Measurements from ENCODE around the gene CACNA2D1.
A peak's percentile ranks its signal among the peaks of the same experiment; 100 is the strongest.

Gene CACNA2D1

DNA sequence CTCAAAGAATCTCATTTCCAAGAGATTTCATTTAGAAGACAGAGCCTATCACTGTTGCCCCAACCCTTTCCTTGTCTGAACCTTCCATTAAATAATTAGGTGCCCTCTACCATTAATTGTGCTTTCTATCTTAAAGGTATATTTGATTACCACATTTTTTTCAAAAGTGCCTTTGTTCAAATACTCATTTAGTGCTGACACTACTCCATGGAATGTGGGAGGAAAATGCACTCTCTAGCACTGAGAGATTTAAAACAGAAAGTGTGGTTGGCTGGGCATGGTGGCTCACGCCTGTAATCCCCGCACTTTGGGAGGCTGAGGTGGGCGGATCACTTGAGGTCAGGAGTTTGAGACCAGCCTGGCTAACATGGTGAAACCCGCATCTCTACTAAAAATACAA is 119.8 kb downstream of the CACNA2D1 start:
- 92% methylated on average over 2 of the region's 4 CpGs for WGBS
- Histone ChIP-seq H4K91ac (ENCODE audit: low read length) (no peak overlapping the region), H2BK12ac (ENCODE audit: low read length in 2 of 2) (no peak overlapping the region), H4K8ac (ENCODE audit: low read length) (no peak overlapping the region), H3K9ac (ENCODE audit: low read length) (no peak overlapping the region), H2BK15ac (ENCODE audit: low read depth, poor library complexity, severe bottlenecking) (no peak overlapping the region), H3K79me1 (replicated peaks; ENCODE audit: low read length, poor library complexity, severe bottlenecking) (peaks cover 5% of the 10 kb centered on the region), H2AK5ac (ENCODE audit: low read length, severe bottlenecking) (no peak overlapping the region), H3K36me3 (ENCODE audit: control insufficient read depth in 1 of 2, insufficient read depth in 2 of 2, low read depth in 1 of 2, low read length in 2 of 2) (no peaks in the 10 kb centered on the region), H3K14ac (ENCODE audit: low read length in 2 of 2) (no peak overlapping the region), H2AFZ (ENCODE audit: low read depth, low read length) (no peak overlapping the region), H3K27me3 (ENCODE audit: control insufficient read depth in 1 of 2, insufficient read depth in 1 of 2, low read length in 2 of 2) (no peaks in the 10 kb centered on the region), H3K4ac (ENCODE audit: low read depth in 1 of 2, low read length in 2 of 2) (no peak overlapping the region), H2BK120ac (ENCODE audit: low read depth, low read length) (no peak overlapping the region), H2BK5ac (ENCODE audit: low read depth, low read length, poor library complexity, severe bottlenecking) (no peak overlapping the region), H3K27ac (ENCODE audit: low read length, poor library complexity, severe bottlenecking) (no peak overlapping the region), H3K4me3 (ENCODE audit: insufficient read depth in 1 of 2, low read depth in 1 of 2, low read length in 2 of 2) (no peak overlapping the region), H3K9me3 (ENCODE audit: control insufficient read depth, low read length) (no peaks in the 10 kb centered on the region), H3K18ac (ENCODE audit: low read depth in 1 of 2, low read length in 2 of 2) (no peak overlapping the region), H3K4me2 (ENCODE audit: low read length, poor library complexity, severe bottlenecking) (no peak overlapping the region), H3K23ac (ENCODE audit: low read length in 2 of 2) (no peak overlapping the region), H3K4me1 (ENCODE audit: control insufficient read depth, insufficient read depth, low read depth, low read length) (peaks cover 2% of the 10 kb centered on the region)
- no peak for DNase-seq

DNA sequence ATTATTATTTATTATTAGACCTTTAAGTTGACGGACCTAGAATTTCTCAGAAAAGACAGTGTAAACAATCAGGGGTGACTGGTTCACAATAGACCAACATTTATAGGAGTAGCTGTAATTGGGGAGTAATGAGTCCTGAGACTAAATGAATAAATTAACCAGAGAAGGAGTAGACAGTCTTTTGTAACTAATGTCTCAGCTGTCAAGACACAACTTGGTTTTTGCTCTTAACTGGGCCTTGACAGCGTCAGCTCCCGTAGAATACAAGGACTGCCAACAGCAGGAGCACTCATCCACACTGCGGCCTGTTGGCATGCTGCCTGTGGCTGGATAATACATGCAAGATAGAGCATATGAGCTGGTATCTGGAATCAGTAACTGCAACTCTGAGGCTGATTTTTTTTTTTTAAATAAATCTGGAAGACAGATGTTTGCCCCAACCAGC is 123.9 kb downstream of the CACNA2D1 start:
- H3K23ac ChIP-seq (ENCODE audit: low read length in 2 of 2), result no peak overlapping the region
- no peak overlapping the region for H4K91ac ChIP-seq (ENCODE audit: low read length)
- no peak overlapping the region for H4K8ac ChIP-seq (ENCODE audit: low read length)
- no peaks in the 10 kb centered on the region for H3K36me3 ChIP-seq (ENCODE audit: control insufficient read depth in 1 of 2, insufficient read depth in 2 of 2, low read depth in 1 of 2, low read length in 2 of 2)
- 4% methylated on average over 4 of the region's 4 CpGs for WGBS
- H3K4me3 ChIP-seq (ENCODE audit: insufficient read depth in 1 of 2, low read depth in 1 of 2, low read length in 2 of 2), result no peak overlapping the region
- no peak overlapping the region for H2BK15ac ChIP-seq (ENCODE audit: low read depth, poor library complexity, severe bottlenecking)
- no peak overlapping the region for H2AK5ac ChIP-seq (ENCODE audit: low read length, severe bottlenecking)
- no peak overlapping the region for H3K14ac ChIP-seq (ENCODE audit: low read length in 2 of 2)
- peak overlapping the region; percentile 67 for H3K9ac ChIP-seq (ENCODE audit: low read length)
- no peak overlapping the region for H3K4ac ChIP-seq (ENCODE audit: low read depth in 1 of 2, low read length in 2 of 2)
- H2BK12ac ChIP-seq (ENCODE audit: low read length in 2 of 2), result no peak overlapping the region
- no peaks in the 10 kb centered on the region for H3K9me3 ChIP-seq (ENCODE audit: control insufficient read depth, low read length)
- H3K4me2 ChIP-seq (ENCODE audit: low read length, poor library complexity, severe bottlenecking), result no peak overlapping the region
- H2AFZ ChIP-seq (ENCODE audit: low read depth, low read length), result no peak overlapping the region
- no peak overlapping the region for H3K18ac ChIP-seq (ENCODE audit: low read depth in 1 of 2, low read length in 2 of 2)
- DNase-seq, result peak; percentile 84
- H2BK5ac ChIP-seq (ENCODE audit: low read depth, low read length, poor library complexity, severe bottlenecking), result no peak overlapping the region
- peaks cover 2% of the 10 kb centered on the region for H3K4me1 ChIP-seq (ENCODE audit: control insufficient read depth, insufficient read depth, low read depth, low read length)
- H3K27me3 ChIP-seq (ENCODE audit: control insufficient read depth in 1 of 2, insufficient read depth in 1 of 2, low read length in 2 of 2), result no peaks in the 10 kb centered on the region
- H2BK120ac ChIP-seq (ENCODE audit: low read depth, low read length), result no peak overlapping the region
- H3K79me1 ChIP-seq (replicated peaks; ENCODE audit: low read length, poor library complexity, severe bottlenecking), result peaks cover 3% of the 10 kb centered on the region
- H3K27ac ChIP-seq (ENCODE audit: low read length, poor library complexity, severe bottlenecking), result no peak overlapping the region

DNA sequence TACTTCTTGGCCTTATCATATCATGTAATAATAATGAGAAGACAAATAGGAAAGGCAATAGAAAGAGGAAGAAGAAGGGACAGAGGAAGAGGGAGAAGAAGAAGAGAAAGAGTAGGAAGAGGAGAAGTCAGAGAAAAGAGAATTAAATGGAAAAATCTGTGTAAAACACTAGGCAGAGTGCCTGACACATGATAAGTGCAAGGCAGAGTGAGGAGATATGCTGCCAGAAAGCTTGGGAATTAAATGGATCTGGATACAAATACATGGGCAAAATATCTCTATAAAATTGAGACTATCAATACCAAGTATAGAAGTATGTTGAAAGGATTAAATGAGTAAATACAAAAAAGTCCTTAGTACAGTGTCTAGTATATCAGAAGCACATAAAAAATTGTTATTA is 124.8 kb downstream of the CACNA2D1 start:
- Histone ChIP-seq H3K4ac (ENCODE audit: low read depth in 1 of 2, low read length in 2 of 2) (no peak overlapping the region), H3K4me1 (ENCODE audit: control insufficient read depth, insufficient read depth, low read depth, low read length) (peaks cover 2% of the 10 kb centered on the region), H3K79me1 (replicated peaks; ENCODE audit: low read length, poor library complexity, severe bottlenecking) (peaks cover 3% of the 10 kb centered on the region), H2BK120ac (ENCODE audit: low read depth, low read length) (no peak overlapping the region), H4K8ac (ENCODE audit: low read length) (no peak overlapping the region), H3K27ac (ENCODE audit: low read length, poor library complexity, severe bottlenecking) (no peak overlapping the region), H2BK15ac (ENCODE audit: low read depth, poor library complexity, severe bottlenecking) (no peak overlapping the region), H3K36me3 (ENCODE audit: control insufficient read depth in 1 of 2, insufficient read depth in 2 of 2, low read depth in 1 of 2, low read length in 2 of 2) (no peaks in the 10 kb centered on the region), H3K14ac (ENCODE audit: low read length in 2 of 2) (no peak overlapping the region), H2BK12ac (ENCODE audit: low read length in 2 of 2) (no peak overlapping the region), H3K9me3 (ENCODE audit: control insufficient read depth, low read length) (no peaks in the 10 kb centered on the region), H3K23ac (ENCODE audit: low read length in 2 of 2) (no peak overlapping the region), H3K4me2 (ENCODE audit: low read length, poor library complexity, severe bottlenecking) (no peak overlapping the region), H3K4me3 (ENCODE audit: insufficient read depth in 1 of 2, low read depth in 1 of 2, low read length in 2 of 2) (no peak overlapping the region), H2AK5ac (ENCODE audit: low read length, severe bottlenecking) (no peak overlapping the region), H3K9ac (ENCODE audit: low read length) (peak overlapping the region; percentile 67), H3K18ac (ENCODE audit: low read depth in 1 of 2, low read length in 2 of 2) (no peak overlapping the region), H2BK5ac (ENCODE audit: low read depth, low read length, poor library complexity, severe bottlenecking) (peak overlapping the region; percentile 14), H4K91ac (ENCODE audit: low read length) (no peak overlapping the region), H2AFZ (ENCODE audit: low read depth, low read length) (no peak overlapping the region), H3K27me3 (ENCODE audit: control insufficient read depth in 1 of 2, insufficient read depth in 1 of 2, low read length in 2 of 2) (no peaks in the 10 kb centered on the region)
- no peak for DNase-seq

DNA sequence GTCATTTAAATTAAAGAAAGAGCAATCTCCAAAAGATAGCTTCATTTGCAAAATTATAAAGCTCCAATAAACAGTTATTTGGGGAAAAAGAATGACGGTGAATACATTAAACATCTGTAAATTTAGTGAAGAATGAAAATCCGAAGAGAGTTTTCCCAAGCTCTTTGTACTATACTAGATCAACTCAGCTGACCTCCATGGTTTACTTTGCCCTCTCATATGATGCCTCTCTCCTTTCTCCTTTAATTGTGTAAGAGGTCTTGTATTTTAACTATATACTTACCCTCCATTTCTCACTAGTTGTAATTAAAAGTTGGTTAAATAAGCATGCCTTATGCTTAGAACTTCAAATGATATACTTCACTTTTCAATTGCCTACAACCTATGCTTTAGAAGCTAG is 125.8 kb downstream of the CACNA2D1 start:
- peaks cover 2% of the 10 kb centered on the region for H3K4me1 ChIP-seq (ENCODE audit: control insufficient read depth, insufficient read depth, low read depth, low read length)
- H4K91ac ChIP-seq (ENCODE audit: low read length), result no peak overlapping the region
- H2AK5ac ChIP-seq (ENCODE audit: low read length, severe bottlenecking), result no peak overlapping the region
- H3K9ac ChIP-seq (ENCODE audit: low read length), result no peak overlapping the region
- no peak overlapping the region for H3K23ac ChIP-seq (ENCODE audit: low read length in 2 of 2)
- H3K27me3 ChIP-seq (ENCODE audit: control insufficient read depth in 1 of 2, insufficient read depth in 1 of 2, low read length in 2 of 2), result no peaks in the 10 kb centered on the region
- no peak for DNase-seq
- no peak overlapping the region for H4K8ac ChIP-seq (ENCODE audit: low read length)
- no CpG with 5 or more reads among the region's 2 CpGs for whole genome bisulfite sequencing
- H3K79me1 ChIP-seq (replicated peaks; ENCODE audit: low read length, poor library complexity, severe bottlenecking), result peaks cover 1% of the 10 kb centered on the region
- no peak overlapping the region for H3K14ac ChIP-seq (ENCODE audit: low read length in 2 of 2)
- peak overlapping the region; percentile 83 for H3K27ac ChIP-seq (ENCODE audit: low read length, poor library complexity, severe bottlenecking)
- H3K36me3 ChIP-seq (ENCODE audit: control insufficient read depth in 1 of 2, insufficient read depth in 2 of 2, low read depth in 1 of 2, low read length in 2 of 2), result no peaks in the 10 kb centered on the region
- no peak overlapping the region for H3K4ac ChIP-seq (ENCODE audit: low read depth in 1 of 2, low read length in 2 of 2)
- H3K4me3 ChIP-seq (ENCODE audit: insufficient read depth in 1 of 2, low read depth in 1 of 2, low read length in 2 of 2), result no peak overlapping the region
- H2BK15ac ChIP-seq (ENCODE audit: low read depth, poor library complexity, severe bottlenecking), result no peak overlapping the region
- H2BK120ac ChIP-seq (ENCODE audit: low read depth, low read length), result no peak overlapping the region
- no peak overlapping the region for H3K4me2 ChIP-seq (ENCODE audit: low read length, poor library complexity, severe bottlenecking)
- no peaks in the 10 kb centered on the region for H3K9me3 ChIP-seq (ENCODE audit: control insufficient read depth, low read length)
- H2BK12ac ChIP-seq (ENCODE audit: low read length in 2 of 2), result no peak overlapping the region
- no peak overlapping the region for H3K18ac ChIP-seq (ENCODE audit: low read depth in 1 of 2, low read length in 2 of 2)
- H2AFZ ChIP-seq (ENCODE audit: low read depth, low read length), result no peak overlapping the region
- no peak overlapping the region for H2BK5ac ChIP-seq (ENCODE audit: low read depth, low read length, poor library complexity, severe bottlenecking)
